Measurements from ENCODE around the gene MAGIX.
"Not testable (repeated sequence)": the region's sequence is repeated elsewhere in the genome, so short reads cannot be mapped to it uniquely, and the experiment has no call there.

Gene MAGIX

GRCh38 chrX:49143154-49143553, 19.4 kb upstream of the MAGIX start:
- not testable (repeated sequence) for H3K27ac ChIP-seq (ENCODE audit: low read depth, low read length); H3K4me1 ChIP-seq (ENCODE audit: control insufficient read depth, insufficient read depth, low read length); H3K27me3 ChIP-seq (ENCODE audit: control insufficient read depth, insufficient read depth, low read length); H3K36me3 ChIP-seq (ENCODE audit: control insufficient read depth, insufficient read depth, low read length); H3K9ac ChIP-seq (ENCODE audit: low read length); H3K4me3 ChIP-seq (ENCODE audit: low read length)

GRCh38 chrX:49147282-49147681, 15.3 kb upstream of the MAGIX start:
- Histone ChIP-seq H3K4me3 (ENCODE audit: low read length) (no peak overlapping the region), H3K4me1 (ENCODE audit: control insufficient read depth, insufficient read depth, low read length) (no peaks in the 10 kb centered on the region), H3K36me3 (ENCODE audit: control insufficient read depth, insufficient read depth, low read length) (no peaks in the 10 kb centered on the region), H3K27ac (ENCODE audit: low read depth, low read length) (no peak overlapping the region), H3K27me3 (ENCODE audit: control insufficient read depth, insufficient read depth, low read length) (no peaks in the 10 kb centered on the region), H3K9ac (ENCODE audit: low read length) (no peak overlapping the region)

- H3K27ac ChIP-seq (ENCODE audit: low read depth, low read length) = no peak overlapping the region
- H3K4me3 ChIP-seq (ENCODE audit: low read length) = no peak overlapping the region
- no peak overlapping the region for H3K9ac ChIP-seq (ENCODE audit: low read length)
- no peaks in the 10 kb centered on the region for H3K36me3 ChIP-seq (ENCODE audit: control insufficient read depth, insufficient read depth, low read length)
- no peaks in the 10 kb centered on the region for H3K4me1 ChIP-seq (ENCODE audit: control insufficient read depth, insufficient read depth, low read length)
- H3K27me3 ChIP-seq (ENCODE audit: control insufficient read depth, insufficient read depth, low read length) = no peaks in the 10 kb centered on the region
Measured at GRCh38 chrX:49147936-49148335, 14.6 kb upstream of the MAGIX start.

- not testable (repeated sequence) for H3K9ac ChIP-seq (ENCODE audit: low read length); H3K4me1 ChIP-seq (ENCODE audit: control insufficient read depth, insufficient read depth, low read length); H3K27me3 ChIP-seq (ENCODE audit: control insufficient read depth, insufficient read depth, low read length); H3K4me3 ChIP-seq (ENCODE audit: low read length); H3K27ac ChIP-seq (ENCODE audit: low read depth, low read length); H3K36me3 ChIP-seq (ENCODE audit: control insufficient read depth, insufficient read depth, low read length)
Measured at GRCh38 chrX:49148390-49149100, 14.0 kb upstream of the MAGIX start.

- H3K9ac ChIP-seq (ENCODE audit: low read length); H3K27me3 ChIP-seq (ENCODE audit: control insufficient read depth, insufficient read depth, low read length); H3K4me1 ChIP-seq (ENCODE audit: control insufficient read depth, insufficient read depth, low read length); H3K27ac ChIP-seq (ENCODE audit: low read depth, low read length); H3K4me3 ChIP-seq (ENCODE audit: low read length); H3K36me3 ChIP-seq (ENCODE audit: control insufficient read depth, insufficient read depth, low read length): not testable (repeated sequence)
Measured at GRCh38 chrX:49149291-49149690, 13.3 kb upstream of the MAGIX start.

GRCh38 chrX:49153467-49153866, 9.1 kb upstream of the MAGIX start:
- Histone ChIP-seq H3K27ac (ENCODE audit: low read depth, low read length) (no peak overlapping the region), H3K4me1 (ENCODE audit: control insufficient read depth, insufficient read depth, low read length) (no peaks in the 10 kb centered on the region), H3K4me3 (ENCODE audit: low read length) (no peak overlapping the region), H3K27me3 (ENCODE audit: control insufficient read depth, insufficient read depth, low read length) (no peaks in the 10 kb centered on the region), H3K9ac (ENCODE audit: low read length) (no peak overlapping the region), H3K36me3 (ENCODE audit: control insufficient read depth, insufficient read depth, low read length) (no peaks in the 10 kb centered on the region)

GRCh38 chrX:49155243-49155899, 7.2 kb upstream of the MAGIX start:
- H3K9ac ChIP-seq (ENCODE audit: low read length) = no peak overlapping the region
- H3K4me1 ChIP-seq (ENCODE audit: control insufficient read depth, insufficient read depth, low read length) = no peaks in the 10 kb centered on the region
- no peaks in the 10 kb centered on the region for H3K36me3 ChIP-seq (ENCODE audit: control insufficient read depth, insufficient read depth, low read length)
- peak overlapping the region; percentile 98 for H3K27ac ChIP-seq (ENCODE audit: low read depth, low read length)
- peak overlapping the region; percentile 74 for H3K4me3 ChIP-seq (ENCODE audit: low read length)
- H3K27me3 ChIP-seq (ENCODE audit: control insufficient read depth, insufficient read depth, low read length) = no peaks in the 10 kb centered on the region

GRCh38 chrX:49155900-49156837, 6.4 kb upstream of the MAGIX start:
- Histone ChIP-seq H3K36me3 (ENCODE audit: control insufficient read depth, insufficient read depth, low read length) (no peaks in the 10 kb centered on the region), H3K27ac (ENCODE audit: low read depth, low read length) (peak overlapping the region; percentile 98), H3K4me1 (ENCODE audit: control insufficient read depth, insufficient read depth, low read length) (no peaks in the 10 kb centered on the region), H3K27me3 (ENCODE audit: control insufficient read depth, insufficient read depth, low read length) (no peaks in the 10 kb centered on the region), H3K4me3 (ENCODE audit: low read length) (peak overlapping the region; percentile 74), H3K9ac (ENCODE audit: low read length) (peak overlapping the region; percentile 56)

GRCh38 chrX:49157194-49157593, 5.4 kb upstream of the MAGIX start:
- Histone ChIP-seq H3K27me3 (ENCODE audit: control insufficient read depth, insufficient read depth, low read length) (no peaks in the 10 kb centered on the region), H3K9ac (ENCODE audit: low read length) (no peak overlapping the region), H3K4me3 (ENCODE audit: low read length) (no peak overlapping the region), H3K27ac (ENCODE audit: low read depth, low read length) (no peak overlapping the region), H3K4me1 (ENCODE audit: control insufficient read depth, insufficient read depth, low read length) (no peaks in the 10 kb centered on the region), H3K36me3 (ENCODE audit: control insufficient read depth, insufficient read depth, low read length) (no peaks in the 10 kb centered on the region)

GRCh38 chrX:49160908-49161307, 1.6 kb upstream of the MAGIX start:
- no peaks in the 10 kb centered on the region for H3K4me1 ChIP-seq (ENCODE audit: control insufficient read depth, insufficient read depth, low read length)
- no peaks in the 10 kb centered on the region for H3K27me3 ChIP-seq (ENCODE audit: control insufficient read depth, insufficient read depth, low read length)
- no peak overlapping the region for H3K27ac ChIP-seq (ENCODE audit: low read depth, low read length)

GRCh38 chrX:49161632-49162031, 926 bp upstream of the MAGIX start:
- Histone ChIP-seq H3K27ac (ENCODE audit: low read depth, low read length) (no peak overlapping the region), H3K4me3 (ENCODE audit: low read length) (no peak overlapping the region), H3K9ac (ENCODE audit: low read length) (no peak overlapping the region), H3K4me1 (ENCODE audit: control insufficient read depth, insufficient read depth, low read length) (no peaks in the 10 kb centered on the region), H3K27me3 (ENCODE audit: control insufficient read depth, insufficient read depth, low read length) (no peaks in the 10 kb centered on the region), H3K36me3 (ENCODE audit: control insufficient read depth, insufficient read depth, low read length) (no peaks in the 10 kb centered on the region)

More at GRCh38 chrX:49160908-49161307, 1.6 kb upstream of the MAGIX start:
- Histone ChIP-seq H3K4me3 (ENCODE audit: low read length) (no peak overlapping the region), H3K9ac (ENCODE audit: low read length) (no peak overlapping the region), H3K36me3 (ENCODE audit: control insufficient read depth, insufficient read depth, low read length) (no peaks in the 10 kb centered on the region)

GRCh38 chrX:49163555-49164419, 1.2 kb downstream of the MAGIX start:
- peak overlapping the region; percentile 59 for H3K4me3 ChIP-seq (ENCODE audit: low read length)
- H3K27ac ChIP-seq (ENCODE audit: low read depth, low read length) = peak overlapping the region; percentile 94
- peak overlapping the region; percentile 45 for H3K9ac ChIP-seq (ENCODE audit: low read length)

More at GRCh38 chrX:49163555-49164419, 1.2 kb downstream of the MAGIX start:
- Histone ChIP-seq H3K4me1 (ENCODE audit: control insufficient read depth, insufficient read depth, low read length) (no peaks in the 10 kb centered on the region), H3K27me3 (ENCODE audit: control insufficient read depth, insufficient read depth, low read length) (no peaks in the 10 kb centered on the region), H3K36me3 (ENCODE audit: control insufficient read depth, insufficient read depth, low read length) (no peaks in the 10 kb centered on the region)
